Measurements from ENCODE around the gene SRP68.

The SRP68 gene

DNA sequence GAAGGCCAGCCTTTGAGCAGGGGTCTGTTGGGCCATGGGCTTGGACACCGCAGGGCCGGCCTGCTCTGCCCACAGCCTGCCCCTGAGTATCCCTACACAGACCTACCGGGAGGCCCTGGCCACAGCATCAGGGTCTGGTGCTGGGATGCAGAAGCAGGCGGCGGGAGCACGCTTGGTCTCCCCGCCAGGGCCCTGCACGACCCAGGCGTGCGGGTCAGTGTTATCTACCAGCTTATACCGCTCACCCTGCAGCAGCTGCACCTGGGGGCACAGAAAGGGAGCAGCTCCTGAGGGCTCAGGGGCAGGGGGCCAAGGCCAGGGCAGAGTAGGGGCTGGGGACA lies 54.0 kb downstream of the SRP68 start:
- DNase-seq: no peak
- no peak for TF ChIP-seq GATA1 (IDR thresholded peaks at IDR 0.05; ENCODE audit: low read depth, low read length)
- no peak for TF ChIP-seq POLR2A (IDR thresholded peaks at IDR 0.05; ENCODE audit: low read length)

DNA sequence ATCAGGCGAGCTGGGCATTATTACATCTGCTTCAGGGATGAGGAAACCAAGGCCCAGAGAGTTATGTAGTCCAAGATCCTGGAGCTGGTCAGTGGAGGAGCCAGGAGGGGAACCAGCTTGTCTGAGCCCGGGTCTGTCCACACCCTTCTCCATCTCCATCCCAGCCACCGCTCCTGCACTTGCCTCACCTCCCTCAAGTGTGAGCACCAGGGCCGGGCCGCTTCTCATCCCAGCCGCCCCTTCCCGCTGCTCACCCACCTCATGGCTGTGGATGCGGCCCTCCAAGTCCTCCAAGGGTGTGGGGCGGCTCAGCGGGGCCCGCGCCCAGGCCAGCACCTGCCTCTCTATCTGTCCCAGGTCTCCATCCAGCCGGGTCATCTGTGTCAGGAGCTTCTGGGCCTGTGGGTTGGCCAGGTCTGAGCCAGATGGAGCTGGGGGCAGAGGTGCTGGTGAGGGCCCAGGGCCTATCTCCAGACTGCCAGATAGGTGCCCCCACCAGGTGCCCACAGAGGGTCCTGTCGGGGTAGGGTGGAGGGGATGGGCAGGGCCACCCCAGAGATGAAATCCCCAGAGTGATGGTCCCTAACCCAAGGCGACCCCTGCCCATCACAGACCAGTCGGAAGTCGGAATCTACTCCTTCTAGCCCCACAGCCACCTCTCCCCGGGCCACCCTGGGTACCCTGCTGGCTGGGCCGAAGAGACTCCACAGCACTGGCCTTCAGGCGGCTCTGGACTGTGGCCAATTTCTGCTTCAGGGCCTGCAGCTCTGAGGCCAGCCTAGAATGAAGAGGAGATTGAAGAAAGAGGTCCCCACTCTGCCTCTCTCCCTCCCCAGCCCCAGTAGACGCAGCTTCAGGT lies 54.6 kb downstream of the SRP68 start:
- no peak for DNase-seq
- TF ChIP-seq GATA1 (IDR thresholded peaks at IDR 0.05; ENCODE audit: low read depth, low read length) (no peak), POLR2A (IDR thresholded peaks at IDR 0.05; ENCODE audit: low read length) (no peak)

- no peak for TF ChIP-seq POLR2A (IDR thresholded peaks at IDR 0.05; ENCODE audit: low read length)
- TF ChIP-seq GATA1 (IDR thresholded peaks at IDR 0.05; ENCODE audit: low read depth, low read length): no peak
- DNase-seq: no peak
These were observed 57.4 kb downstream of the SRP68 start for GRCh38 chr17:76014925-76015261.

DNA sequence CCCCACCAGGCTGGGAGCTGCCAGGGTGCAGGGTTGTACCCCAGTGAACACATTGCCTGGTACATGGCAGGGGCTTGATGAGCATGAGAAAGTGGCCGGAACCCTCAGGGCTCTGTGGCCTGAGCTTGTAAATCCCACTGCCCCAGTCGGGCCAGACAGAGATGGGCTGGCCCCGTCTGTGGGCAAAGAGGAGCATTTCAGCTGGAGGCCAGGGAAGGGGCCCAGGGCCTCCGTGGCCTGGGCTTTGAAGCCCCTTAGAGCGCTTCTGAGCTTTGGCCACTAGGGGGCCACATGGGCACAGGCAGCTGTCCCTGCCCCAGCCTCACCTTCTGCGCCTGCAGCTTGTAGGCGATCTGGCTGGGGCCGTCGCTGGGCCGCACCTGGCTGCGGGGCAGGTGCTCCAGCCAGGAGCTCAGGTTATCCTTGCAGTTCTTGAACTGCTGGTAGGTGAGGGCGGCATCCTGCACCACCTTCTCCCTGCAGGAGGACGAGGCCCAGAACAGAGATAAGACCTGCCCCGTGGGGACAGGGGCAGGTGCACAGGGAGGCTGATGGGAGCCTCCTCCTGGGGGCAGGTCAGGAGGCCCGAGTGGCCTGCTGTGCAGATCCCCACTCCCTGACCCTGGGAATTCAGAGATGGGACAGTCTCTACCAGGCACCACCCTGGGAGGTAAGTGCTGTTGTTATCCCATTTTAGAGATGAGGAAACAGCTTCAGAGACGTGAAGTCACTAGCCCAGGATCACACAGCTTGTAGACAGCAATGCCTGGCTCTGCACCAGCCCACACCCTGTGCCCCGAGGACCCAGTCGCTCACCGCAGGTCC lies 58.0 kb downstream of the SRP68 start:
- DNase-seq: peak; percentile 78 to 88
- TF ChIP-seq POLR2A (IDR thresholded peaks at IDR 0.05; ENCODE audit: low read length) (no peak), GATA1 (IDR thresholded peaks at IDR 0.05; ENCODE audit: low read depth, low read length) (no peak)

GRCh38 chr17:76013377-76013932 lies 58.9 kb downstream of the SRP68 start:
- TF ChIP-seq GATA1 (IDR thresholded peaks at IDR 0.05; ENCODE audit: low read depth, low read length) (no peak), POLR2A (IDR thresholded peaks at IDR 0.05; ENCODE audit: low read length) (no peak)
- DNase-seq: no peak

- DNase-seq: no peak
- TF ChIP-seq GATA1 (IDR thresholded peaks at IDR 0.05; ENCODE audit: low read depth, low read length) (no peak), POLR2A (IDR thresholded peaks at IDR 0.05; ENCODE audit: low read length) (no peak)
These were observed 60.4 kb downstream of the SRP68 start for GRCh38 chr17:76011951-76012350.

DNA sequence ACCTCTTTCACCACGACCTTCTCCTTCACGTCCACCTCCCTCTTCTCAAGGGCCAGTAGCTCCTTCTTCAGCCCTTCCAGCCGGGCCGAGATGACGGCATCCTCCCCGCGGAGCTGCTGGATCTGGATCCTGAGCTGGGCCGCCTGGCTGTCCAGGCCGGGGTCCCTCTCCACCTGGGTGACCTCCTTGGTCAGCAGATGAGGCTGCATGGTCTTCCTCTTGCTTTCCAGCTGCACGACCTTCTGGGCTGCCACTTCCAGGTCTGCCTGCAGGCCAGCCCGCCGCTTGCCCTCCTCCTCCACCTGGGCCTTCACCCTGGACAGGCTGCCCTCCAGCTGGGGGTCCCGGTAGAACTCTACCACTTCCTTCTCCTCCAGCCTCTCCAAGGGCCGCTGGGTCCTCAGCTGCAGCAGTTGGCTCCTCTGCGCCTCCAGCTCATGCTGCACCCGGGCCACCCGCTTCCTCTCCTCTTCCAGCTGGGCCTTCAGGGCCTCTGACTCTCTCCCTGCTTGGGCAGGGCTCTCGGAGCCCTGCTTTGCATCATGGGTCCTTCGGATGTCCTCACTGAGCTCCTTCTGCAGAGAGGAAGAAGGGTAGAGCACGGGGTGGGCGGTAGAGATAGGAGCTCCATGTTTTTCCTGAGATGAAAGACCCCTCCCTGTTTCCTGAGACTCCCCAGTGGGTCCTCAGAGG lies 62.2 kb downstream of the SRP68 start:
- no peak for DNase-seq
- TF ChIP-seq POLR2A (IDR thresholded peaks at IDR 0.05; ENCODE audit: low read length): no peak
- TF ChIP-seq GATA1 (IDR thresholded peaks at IDR 0.05; ENCODE audit: low read depth, low read length): no peak

- no peak for TF ChIP-seq GATA1 (IDR thresholded peaks at IDR 0.05; ENCODE audit: low read depth, low read length)
- TF ChIP-seq POLR2A (IDR thresholded peaks at IDR 0.05; ENCODE audit: low read length): no peak
- DNase-seq: no peak
These were observed 62.9 kb downstream of the SRP68 start for GRCh38 chr17:76009447-76009846.

DNA sequence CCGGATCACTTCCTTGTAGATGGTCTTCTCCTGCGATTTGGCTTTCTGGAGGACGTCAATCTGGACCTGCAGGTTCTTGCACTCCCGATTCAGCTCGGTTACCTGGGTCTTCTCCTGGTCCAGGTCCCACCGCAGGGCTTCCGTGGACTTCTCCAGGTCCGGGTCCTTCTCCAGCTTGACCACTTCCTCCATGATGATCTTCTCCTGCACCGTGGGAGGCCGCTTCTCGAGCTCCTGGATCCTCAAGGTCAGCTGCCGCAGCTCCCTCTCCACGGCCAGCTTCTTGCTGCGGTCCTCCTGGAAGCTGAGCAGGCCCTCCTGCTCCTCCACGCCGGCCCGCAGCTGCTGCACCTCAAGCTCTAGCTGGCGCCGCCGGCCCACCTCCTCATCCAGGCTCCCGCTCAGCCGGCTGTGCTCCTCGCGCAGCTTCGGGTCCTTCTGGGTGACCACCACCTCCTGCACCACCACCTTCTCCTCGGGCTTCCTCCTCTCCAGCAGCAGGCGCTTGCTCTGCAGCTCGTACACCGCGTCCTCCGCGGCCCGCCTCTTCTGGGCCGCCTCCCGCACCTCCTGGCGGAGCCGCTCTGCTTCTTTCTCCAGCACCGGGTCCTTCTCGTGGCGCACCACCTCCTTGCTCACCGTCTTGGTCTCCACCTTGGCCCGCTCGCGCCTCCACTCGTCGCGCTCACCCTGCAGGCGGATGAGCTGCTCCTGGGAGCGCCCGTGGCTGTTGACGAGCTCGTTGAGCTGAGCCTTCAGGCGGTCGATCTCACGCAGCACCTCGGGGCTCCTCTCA lies 63.5 kb downstream of the SRP68 start:
- no peak for TF ChIP-seq GATA1 (IDR thresholded peaks at IDR 0.05; ENCODE audit: low read depth, low read length)
- no peak for TF ChIP-seq POLR2A (IDR thresholded peaks at IDR 0.05; ENCODE audit: low read length)
- no peak for DNase-seq

DNA sequence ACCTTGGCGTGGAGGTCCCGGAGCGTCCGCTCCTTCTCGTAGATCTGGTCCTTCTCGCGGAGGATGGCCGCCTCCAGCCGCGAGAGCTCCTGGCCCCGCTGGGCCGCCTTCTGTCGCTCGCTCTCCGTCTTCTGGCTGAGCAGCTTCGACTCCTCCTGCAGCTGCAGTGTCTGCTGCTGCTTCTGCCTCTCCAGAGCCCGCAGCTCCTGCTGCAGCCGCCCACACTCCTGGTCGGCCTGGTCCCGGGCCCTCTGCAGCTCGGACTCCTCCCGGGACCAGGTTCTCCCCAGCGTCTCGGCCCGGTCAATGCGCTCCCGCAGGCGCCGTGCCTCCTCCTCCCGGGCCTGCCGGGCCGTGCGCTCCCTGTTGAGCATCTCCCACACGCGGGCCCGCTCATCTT lies 64.1 kb downstream of the SRP68 start:
- TF ChIP-seq GATA1 (IDR thresholded peaks at IDR 0.05; ENCODE audit: low read depth, low read length) (no peak), POLR2A (IDR thresholded peaks at IDR 0.05; ENCODE audit: low read length) (no peak)
- DNase-seq: no peak

GRCh38 chr17:76007850-76008165 lies 64.5 kb downstream of the SRP68 start:
- no peak for DNase-seq
- TF ChIP-seq POLR2A (IDR thresholded peaks at IDR 0.05; ENCODE audit: low read length): no peak
- TF ChIP-seq GATA1 (IDR thresholded peaks at IDR 0.05; ENCODE audit: low read depth, low read length): no peak

- no peak for DNase-seq
- TF ChIP-seq POLR2A (IDR thresholded peaks at IDR 0.05; ENCODE audit: low read length) (no peak), GATA1 (IDR thresholded peaks at IDR 0.05; ENCODE audit: low read depth, low read length) (no peak)
These were observed 65.0 kb downstream of the SRP68 start for GRCh38 chr17:76007131-76007849.

All from erythroblast (primary cell).